NB4 (cell line): ENCODE measurements around the gene TEAD1.

Experiments used
- DNase-seq: peaks from one replicate; pipeline ENCODE4 v3.0.0; 2010; ENCODE audit warnings: low read depth
- H3K4me3 ChIP-seq: one replicate; pipeline ENCODE4 v1.5.1; 2011; ENCODE audit warnings: mild to moderate bottlenecking, low read depth, low read length, moderate library complexity
- CTCF ChIP-seq: IDR thresholded peaks from one replicate; pipeline ENCODE4 v1.5.1; 2012; ENCODE audit warnings: low read depth, low read length
- MAX ChIP-seq: IDR thresholded peaks from 2 replicates; pipeline ENCODE4 v1.6.1; 2011; ENCODE audit warnings: low read depth, low read length
- MYC ChIP-seq: IDR thresholded peaks from 2 replicates; pipeline ENCODE4 v1.6.1; 2011; ENCODE audit warnings: low read depth, low read length
- POLR2A ChIP-seq: IDR thresholded peaks from 2 replicates; pipeline ENCODE4 v1.6.1; 2011; ENCODE audit warnings: mild to moderate bottlenecking; ENCODE audit not compliant: insufficient read length; ENCODE audit errors: extremely low read depth

TEAD1 gene

GRCh38 chr11:12862696-12863469 lies 188.7 kb downstream of the TEAD1 start:
- H3K4me3 ChIP-seq = no peak overlapping the region
- TF ChIP-seq POLR2A = no peak
- TF ChIP-seq CTCF = no peak
- TF ChIP-seq MAX = no peak
- no peak for TF ChIP-seq MYC
- DNase-seq = no peak

GRCh38 chr11:12863605-12864121 lies 189.4 kb downstream of the TEAD1 start:
- no peak overlapping the region for H3K4me3 ChIP-seq
- TF ChIP-seq POLR2A (no peak), MYC (no peak)
- no peak for DNase-seq

GRCh38 chr11:12864316-12865156 lies 190.3 kb downstream of the TEAD1 start:
- H3K4me3 ChIP-seq = no peak overlapping the region
- TF ChIP-seq MAX (no peak), MYC (no peak), POLR2A (no peak), CTCF (no peak)

GRCh38 chr11:12865863-12866595 lies 191.8 kb downstream of the TEAD1 start:
- DNase-seq = no peak
- TF ChIP-seq CTCF = no peak
- no peak for TF ChIP-seq POLR2A
- TF ChIP-seq MYC = no peak
- TF ChIP-seq MAX = no peak
- no peak overlapping the region for H3K4me3 ChIP-seq

More at GRCh38 chr11:12864316-12865156, 190.3 kb downstream of the TEAD1 start:
- peak; percentile 9 for DNase-seq

GRCh38 chr11:12867531-12867930 lies 193.3 kb downstream of the TEAD1 start:
- no peak overlapping the region for H3K4me3 ChIP-seq

More at GRCh38 chr11:12867531-12867930, 193.3 kb downstream of the TEAD1 start:
- DNase-seq = no peak
- no peak for TF ChIP-seq MAX
- TF ChIP-seq POLR2A = no peak
- TF ChIP-seq CTCF = no peak
- no peak for TF ChIP-seq MYC
